H9 (cell line): Measurements from ENCODE around the gene PARD3. TPM values are rescaled to one million over a fixed set of nuclear protein-coding genes. Genes with fewer than 3 reads are reported as not detected.

ENCODE experiments used
- DNase-seq: peaks from one replicate; pipeline ENCODE4 v3.0.0-alpha.2; 2017
- H2AFZ ChIP-seq: one replicate; pipeline ENCODE4 v1.6.1; 2013; ENCODE audit warnings: mild to moderate bottlenecking, low read length, control low read depth, moderate library complexity
- H2AK5ac ChIP-seq: 2 replicates; pipeline ENCODE4 v1.6.1; 2013; ENCODE audit warnings: low read length, control low read depth, mixed read lengths; ENCODE audit not compliant: insufficient read length
- H2BK120ac ChIP-seq: one replicate; pipeline ENCODE4 v1.6.1; 2013; ENCODE audit warnings: low read depth, mild to moderate bottlenecking, low read length, control low read depth, inconsistent platforms; ENCODE audit not compliant: poor library complexity, severe bottlenecking
- H2BK12ac ChIP-seq: 2 replicates; pipeline ENCODE4 v1.6.1; 2013; ENCODE audit warnings: low read length, control low read depth, mixed read lengths, low read depth; ENCODE audit not compliant: insufficient read length
- H2BK15ac ChIP-seq: 2 replicates; pipeline ENCODE4 v1.6.1; 2013; ENCODE audit warnings: low read depth, low read length, control low read depth
- H2BK20ac ChIP-seq: one replicate; pipeline ENCODE4 v1.6.1; 2013; ENCODE audit warnings: low read depth, mild to moderate bottlenecking, low read length, control low read depth, inconsistent platforms; ENCODE audit not compliant: poor library complexity, severe bottlenecking
- H2BK5ac ChIP-seq: 2 replicates; pipeline ENCODE4 v1.6.1; 2013; ENCODE audit warnings: low read length, control low read depth, mixed read lengths; ENCODE audit not compliant: insufficient read length
- H3K14ac ChIP-seq: 2 replicates; pipeline ENCODE4 v1.6.1; 2013; ENCODE audit warnings: low read length, control low read depth; ENCODE audit not compliant: insufficient read depth
- H3K18ac ChIP-seq: 2 replicates; pipeline ENCODE4 v1.6.1; 2013; ENCODE audit warnings: low read depth, mild to moderate bottlenecking, mixed read lengths, low read length, control low read depth; ENCODE audit not compliant: insufficient read length
- H3K23ac ChIP-seq: 2 replicates; pipeline ENCODE4 v1.6.1; 2013; ENCODE audit warnings: low read length, control low read depth, mixed read lengths, low read depth; ENCODE audit not compliant: insufficient read length
- H3K23me2 ChIP-seq: 2 replicates; pipeline ENCODE4 v1.6.1; 2013; ENCODE audit warnings: low read depth, mild to moderate bottlenecking, mixed read lengths, low read length, control low read depth; ENCODE audit not compliant: insufficient read length, poor library complexity, severe bottlenecking
- H3K27ac ChIP-seq: 2 replicates; pipeline ENCODE4 v1.5.1; 2013; ENCODE audit warnings: low read length, control low read depth, mixed read lengths, low read depth; ENCODE audit not compliant: insufficient read length
- H3K27me3 ChIP-seq: 2 replicates; pipeline ENCODE4 v1.6.1; 2013; ENCODE audit warnings: low read length, control low read depth, inconsistent platforms; ENCODE audit not compliant: insufficient read depth
- H3K4ac ChIP-seq: 2 replicates; pipeline ENCODE4 v1.6.1; 2013; ENCODE audit warnings: low read depth, mild to moderate bottlenecking, control low read depth, inconsistent platforms, low read length, moderate library complexity
- H3K4me1 ChIP-seq: 2 replicates; pipeline ENCODE4 v1.6.1; 2013; ENCODE audit warnings: low read length, control low read depth, inconsistent platforms; ENCODE audit not compliant: insufficient read depth
- H3K4me2 ChIP-seq: 2 replicates; pipeline ENCODE4 v1.6.1; 2013; ENCODE audit warnings: low read length, control low read depth, mixed read lengths; ENCODE audit not compliant: insufficient read length, insufficient read depth
- H3K56ac ChIP-seq: 2 replicates; pipeline ENCODE4 v1.6.1; 2013; ENCODE audit warnings: low read depth, mild to moderate bottlenecking, mixed read lengths, low read length, control low read depth; ENCODE audit not compliant: insufficient read length
- H3K79me1 ChIP-seq: 2 replicates; pipeline ENCODE4 v1.6.1; 2013; ENCODE audit warnings: low read depth, mild to moderate bottlenecking, moderate library complexity, low read length, control low read depth, inconsistent platforms; ENCODE audit not compliant: insufficient read depth, poor library complexity, severe bottlenecking
- H3K79me2 ChIP-seq: 2 replicates; pipeline ENCODE4 v1.6.1; 2013; ENCODE audit warnings: low read length, control low read depth, inconsistent platforms; ENCODE audit not compliant: insufficient read depth
- H3K9ac ChIP-seq: 2 replicates; pipeline ENCODE4 v1.6.1; 2013; ENCODE audit warnings: low read length, control low read depth, mixed read lengths; ENCODE audit not compliant: insufficient read length; ENCODE audit errors: extremely low read depth
- H3K9me3 ChIP-seq: one replicate; pipeline ENCODE4 v1.6.1; 2013; ENCODE audit warnings: low read depth, low read length, inconsistent platforms; ENCODE audit not compliant: control insufficient read depth
- H3T11ph ChIP-seq: one replicate; pipeline ENCODE4 v1.6.1; 2013; ENCODE audit warnings: mild to moderate bottlenecking, low read length, control low read depth, inconsistent platforms
- H4K20me1 ChIP-seq: one replicate; pipeline ENCODE4 v1.6.1; 2013; ENCODE audit not compliant: control insufficient read depth, insufficient read length, insufficient read depth
- H4K5ac ChIP-seq: 2 replicates; pipeline ENCODE4 v1.6.1; 2013; ENCODE audit warnings: low read depth, mild to moderate bottlenecking, mixed read lengths, low read length, control low read depth; ENCODE audit not compliant: insufficient read length
- H4K8ac ChIP-seq: replicated peaks from 2 replicates; pipeline ENCODE4 v1.6.1; 2013; ENCODE audit warnings: low read length, control low read depth, mixed read lengths, low read depth; ENCODE audit not compliant: insufficient read length
- H4K91ac ChIP-seq: 2 replicates; pipeline ENCODE4 v1.6.1; 2013; ENCODE audit warnings: low read depth, mild to moderate bottlenecking, moderate library complexity, mixed read lengths, low read length, control low read depth; ENCODE audit not compliant: insufficient read length
- H3K27ac Mint-ChIP-seq, 3 experiments: 2 replicates in 2 of 3; 3 replicates in 1 of 3; pipeline ENCODE4 v1.8.0; 2020 to 2021; ENCODE audit warnings: mixed read lengths in 3 of 3, mild to moderate bottlenecking in 1 of 3, moderate library complexity in 1 of 3
- H3K27me3 Mint-ChIP-seq: 2 replicates; pipeline ENCODE4 v1.8.0; 2021; ENCODE audit warnings: low read depth, mild to moderate bottlenecking, moderate library complexity, mixed read lengths
- H3K36me3 Mint-ChIP-seq, 3 experiments: 2 replicates in 2 of 3; 3 replicates in 1 of 3; pipeline ENCODE4 v1.8.0; 2020 to 2021; ENCODE audit warnings: low read depth in 3 of 3, mixed read lengths in 3 of 3; ENCODE audit not compliant: insufficient read depth in 1 of 3
- H3K4me1 Mint-ChIP-seq, 2 experiments: 2 replicates each; pipeline ENCODE4 v1.8.0; 2020; ENCODE audit warnings: mixed read lengths in 2 of 2
- H3K4me3 Mint-ChIP-seq, 2 experiments: 2 replicates in 1 of 2; 3 replicates in 1 of 2; pipeline ENCODE4 v1.8.0; 2020 to 2021; ENCODE audit warnings: mild to moderate bottlenecking in 2 of 2, mixed read lengths in 2 of 2, moderate library complexity in 1 of 2
- H3K9me3 Mint-ChIP-seq, 2 experiments: 2 replicates in 1 of 2; 3 replicates in 1 of 2; pipeline ENCODE4 v1.8.0; 2020; ENCODE audit warnings: mild to moderate bottlenecking in 2 of 2, mixed read lengths in 2 of 2, moderate library complexity in 1 of 2
- CTCF ChIP-seq: fragments of 200-600 bp; sonication (generic); conservative IDR thresholded peaks from 3 replicates; pipeline ENCODE4 v1.8.0; 2021; ENCODE audit warnings: antibody characterized with exemption, mild to moderate bottlenecking
- WGBS: extraction: QIAGEN DNeasy Blood & Tissue Kit; methylation state at CpG from one replicate; pipeline ENCODE4 v1.1.7; 2013; ENCODE audit warnings: missing lambda C conversion rate, low lambda C conversion rate, mixed read lengths; ENCODE audit not compliant: insufficient read length; ENCODE audit errors: extremely low coverage; 5-methylcytosine and 5-hydroxymethylcytosine counted together
- total RNA-seq: library from RNA; stranded (reverse); gene quantifications from 2 replicates; pipeline ENCODE4 v1.2.1, GENCODE V29; 2021

Gene PARD3
- total RNA-seq, 1 experiment from 2014 or later: 44.7 TPM

- H3K27ac Mint-ChIP-seq: no peak overlapping the region; a peak in 1 of 7 replicates
- H3K27ac ChIP-seq: no peak overlapping the region
- H4K5ac ChIP-seq: no peak overlapping the region
- no peak for DNase-seq
- H3K4me1 ChIP-seq: no peaks in the 10 kb centered on the region
- H2BK15ac ChIP-seq: no peak overlapping the region
- TF ChIP-seq CTCF: no peak
- no peak overlapping the region for H3T11ph ChIP-seq
- no peaks in the 10 kb centered on the region for H3K27me3 Mint-ChIP-seq
- H4K91ac ChIP-seq: no peak overlapping the region
- no peaks in the 10 kb centered on the region for H3K79me1 ChIP-seq
- H4K8ac ChIP-seq: no peak overlapping the region
- H3K4me3 Mint-ChIP-seq: no peak overlapping the region
- H3K56ac ChIP-seq: no peak overlapping the region
- H4K20me1 ChIP-seq: no peaks in the 10 kb centered on the region
- H3K18ac ChIP-seq: no peak overlapping the region
- WGBS: no CpG with 5 or more reads among the region's 2 CpGs
- H3K4me2 ChIP-seq: no peak overlapping the region
- H3K23ac ChIP-seq: no peak overlapping the region
- peaks cover 0 to 2% of the 10 kb centered on the region in 2 experiments; a peak in 1 of 5 replicates for H3K9me3 Mint-ChIP-seq
- H2BK20ac ChIP-seq: no peak overlapping the region
- H3K36me3 Mint-ChIP-seq: peaks cover 12 to 27% (median 17%) of the 10 kb centered on the region in 3 experiments
- H2AFZ ChIP-seq: no peak overlapping the region
- H3K4ac ChIP-seq: no peak overlapping the region
- peaks cover 3 to 4% of the 10 kb centered on the region in 2 experiments; a peak in 1 of 4 replicates for H3K4me1 Mint-ChIP-seq
- no peak overlapping the region for H3K14ac ChIP-seq
- no peak overlapping the region for H2AK5ac ChIP-seq
- no peaks in the 10 kb centered on the region for H3K79me2 ChIP-seq
- no peaks in the 10 kb centered on the region for H3K27me3 ChIP-seq
- H3K9me3 ChIP-seq: no peaks in the 10 kb centered on the region
- H2BK5ac ChIP-seq: no peak overlapping the region
- H3K23me2 ChIP-seq: no peaks in the 10 kb centered on the region
- H2BK120ac ChIP-seq: no peak overlapping the region
- no peak overlapping the region for H3K9ac ChIP-seq
- no peak overlapping the region for H2BK12ac ChIP-seq
Measured at GRCh38 chr10:34358729-34359434, 456.2 kb downstream of the PARD3 start.
